Activated CD8-positive, alpha-beta memory T cell treated with anti-CD3 and anti-CD28 coated beads, Interleukin-2, amount 50 U/mL, for 4 hours (primary cell): Measurements from ENCODE around the gene WDR62.
"Not testable (repeated sequence)": the region's sequence is repeated elsewhere in the genome, so short reads cannot be mapped to it uniquely, and the experiment has no call there.

Experiments used
- DNase-seq: peaks from one replicate; pipeline ENCODE4 v3.0.0-alpha.2; 2020

The WDR62 gene

GRCh38 chr19:36113894-36114720 is 59.4 kb downstream of the WDR62 start:
- no peak for DNase-seq

DNA sequence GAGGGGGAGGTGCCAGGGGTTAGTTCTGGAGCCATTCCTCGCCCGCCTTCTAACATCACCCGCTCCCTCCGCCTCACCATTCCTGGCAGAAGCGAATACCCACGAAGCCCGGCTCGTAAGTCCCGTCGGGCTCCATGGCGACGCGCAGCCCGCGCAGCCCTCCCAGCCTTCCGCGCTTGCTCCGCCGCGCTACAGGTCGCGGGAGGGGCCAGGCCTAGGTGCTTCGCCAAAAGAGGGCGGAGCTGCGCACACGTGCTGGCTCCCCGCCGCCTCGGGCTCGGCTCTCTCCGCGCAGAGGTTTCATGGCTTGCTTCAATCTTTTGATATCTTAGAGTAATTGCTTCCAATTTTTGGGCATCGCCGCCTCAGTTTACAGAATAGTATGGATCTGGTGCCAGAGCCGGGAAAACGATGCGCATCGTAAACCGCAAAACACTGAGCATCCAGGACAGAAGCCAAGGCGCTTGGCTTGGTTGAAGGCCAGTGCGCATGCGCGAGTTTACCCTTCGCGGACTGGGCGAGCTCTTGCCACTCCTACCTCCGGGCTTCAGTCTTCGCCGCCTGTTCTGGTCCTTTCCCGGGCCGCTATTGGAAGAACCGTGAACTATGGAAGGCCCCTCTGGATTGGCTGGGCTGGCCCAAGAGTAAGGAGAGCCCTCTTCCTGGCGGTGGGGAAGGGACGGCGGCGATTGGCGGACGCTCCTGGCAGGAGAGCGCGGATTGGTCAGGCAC is 60.2 kb downstream of the WDR62 start, which contains the start of gene POLR2I:
TSS of gene POLR2I (minus strand) at position 155 of the 732 bp plus-strand sequence. CDS start at position 136, 19 bp downstream.
- DNase-seq, result peak; percentile 96

DNA sequence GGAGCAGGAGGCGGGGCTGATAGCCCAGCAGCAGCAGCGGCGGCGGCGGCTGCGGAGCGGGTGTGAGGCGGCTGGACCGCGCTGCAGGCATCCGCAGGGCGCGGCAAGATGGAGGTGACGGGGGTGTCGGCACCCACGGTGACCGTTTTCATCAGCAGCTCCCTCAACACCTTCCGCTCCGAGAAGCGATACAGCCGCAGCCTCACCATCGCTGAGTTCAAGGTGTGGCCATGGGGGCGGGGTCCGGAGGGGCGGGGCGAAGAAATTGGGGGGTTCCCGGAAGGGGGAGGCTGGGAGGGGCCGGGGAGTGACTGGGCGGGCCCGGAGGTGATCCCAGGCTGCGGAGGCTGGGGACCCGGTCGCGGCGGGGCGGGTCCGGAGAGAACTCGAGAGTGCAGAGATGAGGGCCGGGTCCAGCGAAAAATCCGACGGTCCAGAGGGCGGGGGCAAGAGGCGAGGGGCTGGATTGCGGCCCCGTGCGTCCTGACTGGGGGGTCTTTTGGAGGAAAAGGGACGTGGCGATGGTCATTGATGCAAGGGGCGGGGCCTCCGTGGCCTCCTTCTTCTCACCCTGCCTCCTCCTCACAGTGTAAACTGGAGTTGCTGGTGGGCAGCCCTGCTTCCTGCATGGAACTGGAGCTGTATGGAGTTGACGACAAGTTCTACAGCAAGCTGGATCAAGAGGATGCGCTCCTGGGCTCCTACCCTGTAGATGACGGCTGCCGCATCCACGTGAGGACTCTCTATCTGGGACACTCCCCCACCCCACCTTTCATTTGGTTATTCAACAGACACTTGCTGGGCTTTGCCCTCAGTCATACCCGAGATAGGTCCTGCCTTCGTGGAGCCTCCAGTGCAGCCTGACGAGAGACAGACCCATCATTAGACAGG is 61.0 kb downstream of the WDR62 start, which contains the start of gene TBCB:
TSS of gene TBCB (plus strand) at position 16 of the 891 bp plus-strand sequence. CDS start at position 109, 93 bp downstream.
- DNase-seq, result peak; percentile 90

GRCh38 chr19:36116344-36116637 is 61.6 kb downstream of the WDR62 start:
- DNase-seq, result no peak

GRCh38 chr19:36120092-36120983 is 65.6 kb downstream of the WDR62 start:
- DNase-seq, result no peak

- DNase-seq, result no peak
These were observed 66.3 kb downstream of the WDR62 start for GRCh38 chr19:36120984-36121358.

DNA sequence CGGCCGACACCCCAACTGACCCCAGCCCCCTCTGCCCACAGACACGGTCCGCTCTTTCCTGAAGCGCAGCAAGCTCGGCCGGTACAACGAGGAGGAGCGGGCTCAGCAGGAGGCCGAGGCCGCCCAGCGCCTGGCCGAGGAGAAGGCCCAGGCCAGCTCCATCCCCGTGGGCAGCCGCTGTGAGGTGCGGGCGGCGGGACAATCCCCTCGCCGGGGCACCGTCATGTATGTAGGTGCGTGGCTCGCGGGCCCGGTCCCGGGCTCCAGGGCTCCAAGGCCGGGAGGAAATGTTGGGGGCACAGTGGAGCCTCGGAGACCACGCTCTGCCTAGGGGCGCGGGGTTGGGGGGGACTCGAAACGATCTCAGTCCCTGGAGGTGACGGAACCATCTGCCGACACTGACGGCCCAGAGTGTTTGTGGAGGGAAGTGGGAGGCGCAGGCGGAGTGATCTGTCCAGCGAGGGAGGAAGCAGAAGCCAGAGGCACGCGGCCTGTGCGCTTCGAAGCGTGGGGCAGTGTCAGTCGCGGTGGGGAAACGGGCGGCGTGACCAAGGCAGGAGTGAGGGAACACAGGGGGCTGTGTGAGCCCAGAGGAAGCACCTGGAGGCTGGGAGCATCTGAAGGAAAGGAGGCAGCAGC is 66.9 kb downstream of the WDR62 start:
- no peak for DNase-seq

- no peak for DNase-seq
These were observed 70.9 kb downstream of the WDR62 start for GRCh38 chr19:36125557-36125956.

- DNase-seq, result no peak
These were observed 73.7 kb downstream of the WDR62 start for GRCh38 chr19:36128392-36128736.

DNA sequence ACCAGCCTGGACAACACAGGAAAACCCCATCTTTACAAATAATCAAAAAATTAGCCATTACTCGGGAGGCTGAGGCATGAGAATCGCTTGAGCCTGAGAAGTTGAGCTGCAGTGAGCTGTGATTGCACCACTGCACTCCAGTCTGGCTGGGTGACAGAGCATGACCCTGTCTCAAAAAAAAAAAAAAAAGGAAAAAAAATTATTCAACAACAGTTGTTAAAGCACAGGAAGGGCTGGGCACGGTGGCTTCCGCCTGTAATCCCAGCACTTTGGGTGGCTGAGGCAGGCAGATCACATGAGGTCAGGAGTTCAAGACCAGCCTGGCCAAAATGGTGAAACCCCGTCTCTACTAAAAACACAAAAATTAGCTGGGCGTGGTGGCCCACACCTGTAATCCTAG is 76.5 kb downstream of the WDR62 start:
- DNase-seq, result not testable (repeated sequence)

DNA sequence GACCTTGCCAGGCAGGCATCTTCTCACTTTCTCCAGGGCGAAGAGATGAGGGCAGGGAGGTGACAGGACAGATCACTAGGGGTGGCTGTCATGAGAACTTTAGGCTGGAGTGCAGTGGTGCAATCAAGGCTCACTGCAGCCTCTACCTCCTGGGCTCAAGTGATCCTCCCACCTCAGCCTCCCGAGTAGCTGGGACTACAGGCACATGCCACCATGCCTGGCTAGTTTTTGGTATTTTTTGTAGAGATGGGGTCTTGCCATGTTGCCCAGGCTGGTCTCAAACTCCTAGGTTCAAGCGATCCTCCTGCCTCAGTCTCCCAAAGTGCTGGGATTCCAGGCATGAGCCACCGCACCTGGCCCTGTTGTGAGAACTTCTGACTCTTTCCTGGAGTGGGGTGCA is 80.2 kb downstream of the WDR62 start:
- DNase-seq, result not testable (repeated sequence)

DNA sequence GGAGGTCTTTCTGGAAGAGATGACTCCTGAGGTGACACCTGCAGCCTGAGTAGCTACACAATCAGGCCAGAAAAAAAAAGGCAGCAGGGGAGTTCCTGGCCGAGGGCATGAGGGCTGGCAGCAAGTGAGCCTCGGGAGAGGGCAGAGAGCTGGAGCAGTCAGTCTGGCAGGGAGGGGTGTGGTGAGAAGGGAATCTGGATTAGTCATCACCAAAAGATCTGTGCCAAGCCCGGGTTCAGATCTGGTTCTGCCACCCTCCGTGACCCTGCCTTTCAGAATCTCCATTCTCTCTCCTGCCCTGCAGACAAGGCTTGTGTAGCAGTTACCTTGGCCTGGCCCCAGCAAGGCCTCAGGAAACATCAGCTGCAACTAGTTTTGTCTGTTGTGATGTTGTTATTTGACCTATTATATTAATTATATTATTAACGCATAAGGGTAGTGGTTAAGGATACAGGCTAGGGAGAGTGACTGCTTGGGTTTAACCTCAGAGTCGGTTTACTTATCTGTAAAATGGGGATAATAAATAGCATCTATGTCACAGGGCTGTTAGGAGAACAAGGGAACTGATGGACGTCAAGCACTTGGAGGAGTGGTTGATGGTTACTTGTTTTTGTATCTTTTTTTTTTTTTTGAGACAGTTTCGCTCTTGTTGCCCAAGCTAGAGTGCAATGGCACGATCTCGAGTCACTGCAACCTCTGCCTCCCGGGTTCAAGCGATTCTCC is 82.4 kb downstream of the WDR62 start:
- no peak for DNase-seq

DNA sequence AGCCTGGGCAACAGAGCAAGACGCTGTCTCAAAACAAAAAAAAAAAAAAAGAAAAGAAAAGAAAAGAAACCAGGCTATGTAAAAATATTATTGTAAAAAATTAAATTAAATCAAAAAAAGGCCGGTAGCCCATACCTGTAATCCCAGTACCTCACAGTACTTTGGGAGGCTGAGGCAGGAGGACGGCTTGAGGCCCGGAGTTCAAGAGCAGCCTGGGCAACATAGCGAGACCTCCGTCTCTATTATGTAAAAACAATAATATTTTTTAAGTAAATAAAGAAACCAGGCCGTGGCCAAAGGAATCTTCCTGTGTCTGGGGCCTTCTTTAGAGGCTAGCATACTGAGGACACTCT is 84.4 kb downstream of the WDR62 start:
- DNase-seq, result no peak

DNA sequence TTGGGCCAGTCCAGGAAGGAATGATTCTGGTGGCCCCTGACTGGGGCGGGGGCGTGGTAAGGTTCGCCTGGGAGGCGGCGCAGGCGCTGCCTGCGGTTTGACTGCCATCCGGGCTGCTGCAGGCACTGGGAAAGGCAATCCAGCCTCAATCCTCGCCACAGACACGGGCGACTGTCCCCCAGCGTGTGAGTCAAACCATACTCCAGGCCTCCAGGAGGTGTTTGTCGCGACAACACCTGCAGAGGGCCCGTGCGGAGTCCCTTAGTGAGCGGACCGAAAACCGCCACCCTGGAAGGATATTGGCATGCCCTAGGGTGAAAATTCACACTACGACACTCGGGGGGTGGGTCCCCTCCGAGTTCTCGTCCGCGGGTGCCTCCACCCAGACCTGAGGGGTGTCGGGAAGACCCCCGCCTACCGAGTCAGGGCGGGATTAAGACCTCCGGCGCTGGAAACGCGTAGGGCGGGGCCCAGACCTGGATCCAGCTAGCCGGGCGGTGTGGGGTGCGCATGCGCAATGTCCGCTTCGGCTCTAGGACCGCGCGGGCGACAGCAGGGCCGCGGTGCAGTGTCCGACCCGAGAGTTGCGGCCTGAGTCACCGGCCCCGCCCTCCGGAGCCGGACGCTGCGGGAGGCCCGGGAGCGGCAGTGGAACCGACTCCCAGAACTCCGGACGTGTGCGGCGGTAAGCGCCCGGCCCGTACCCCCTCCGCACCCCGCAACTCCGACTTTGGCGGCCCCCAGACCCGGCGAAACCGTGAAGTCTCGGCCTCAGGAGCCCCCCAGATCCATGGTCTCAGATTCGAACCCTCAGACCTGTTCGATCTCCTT is 85.0 kb downstream of the WDR62 start, which contains the start of gene CAPNS1:
TSS of gene CAPNS1 (plus strand) at position 594 of the 831 bp plus-strand sequence. CDS start 946 bp downstream, outside the sequence.
- peak; percentile 92 for DNase-seq

- no peak for DNase-seq
These were observed 85.8 kb downstream of the WDR62 start for GRCh38 chr19:36140304-36141038.

- peak; percentile 90 for DNase-seq
These were observed 86.6 kb downstream of the WDR62 start for GRCh38 chr19:36141039-36141927.

GRCh38 chr19:36142046-36142445 is 87.3 kb downstream of the WDR62 start:
- DNase-seq, result no peak

- DNase-seq, result no peak
These were observed 87.8 kb downstream of the WDR62 start for GRCh38 chr19:36142496-36142895.
